ENCODE measurements around the gene TBC1D5.

DNA sequence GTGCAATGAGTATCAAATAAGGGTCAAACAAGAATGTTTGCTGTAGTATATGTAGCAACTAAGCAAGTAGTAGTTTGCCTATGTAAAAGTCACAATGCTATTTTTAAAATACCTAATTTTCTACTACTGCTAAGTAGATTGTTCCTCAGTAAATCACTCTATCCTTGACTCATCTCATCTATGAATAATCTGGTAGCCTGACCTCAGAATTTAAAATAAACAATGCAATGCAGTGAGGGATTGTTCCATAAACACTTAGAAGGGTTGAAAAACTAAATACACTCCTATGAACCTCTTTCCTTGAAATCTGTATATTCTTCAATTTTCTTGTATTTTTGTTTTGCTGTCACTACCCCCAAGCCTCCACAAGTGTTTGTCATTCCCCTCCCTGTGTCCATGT, 253.3 kb downstream of the TBC1D5 start:
- TF ChIP-seq, protein P1, sequence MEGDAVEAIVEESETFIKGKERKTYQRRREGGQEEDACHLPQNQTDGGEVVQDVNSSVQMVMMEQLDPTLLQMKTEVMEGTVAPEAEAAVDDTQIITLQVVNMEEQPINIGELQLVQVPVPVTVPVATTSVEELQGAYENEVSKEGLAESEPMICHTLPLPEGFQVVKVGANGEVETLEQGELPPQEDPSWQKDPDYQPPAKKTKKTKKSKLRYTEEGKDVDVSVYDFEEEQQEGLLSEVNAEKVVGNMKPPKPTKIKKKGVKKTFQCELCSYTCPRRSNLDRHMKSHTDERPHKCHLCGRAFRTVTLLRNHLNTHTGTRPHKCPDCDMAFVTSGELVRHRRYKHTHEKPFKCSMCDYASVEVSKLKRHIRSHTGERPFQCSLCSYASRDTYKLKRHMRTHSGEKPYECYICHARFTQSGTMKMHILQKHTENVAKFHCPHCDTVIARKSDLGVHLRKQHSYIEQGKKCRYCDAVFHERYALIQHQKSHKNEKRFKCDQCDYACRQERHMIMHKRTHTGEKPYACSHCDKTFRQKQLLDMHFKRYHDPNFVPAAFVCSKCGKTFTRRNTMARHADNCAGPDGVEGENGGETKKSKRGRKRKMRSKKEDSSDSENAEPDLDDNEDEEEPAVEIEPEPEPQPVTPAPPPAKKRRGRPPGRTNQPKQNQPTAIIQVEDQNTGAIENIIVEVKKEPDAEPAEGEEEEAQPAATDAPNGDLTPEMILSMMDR (IDR thresholded peaks at IDR 0.05) = no peak
- TF ChIP-seq POLR2A (IDR thresholded peaks at IDR 0.05) = no peak
